ENCODE data around the gene URB1.

Gene URB1

DNA sequence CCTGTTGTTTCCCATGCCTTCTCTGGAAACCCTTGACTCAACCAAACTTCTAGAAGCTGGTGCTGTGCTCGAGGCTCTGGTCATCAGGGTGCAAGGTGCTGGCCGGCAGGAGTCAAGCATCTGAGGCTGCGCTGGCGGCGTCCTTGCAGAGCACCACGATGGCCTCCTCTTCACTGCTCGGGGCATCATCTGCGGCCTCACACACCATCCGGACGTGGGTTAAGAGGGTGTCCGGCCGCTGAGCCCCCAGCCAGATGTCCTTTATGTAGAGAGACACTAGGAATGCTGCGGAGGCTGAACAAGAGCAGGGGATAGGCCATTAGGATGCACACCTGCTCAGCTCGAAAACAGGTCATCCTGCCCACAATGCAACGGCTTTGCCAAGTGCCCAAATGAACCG is 78.0 kb downstream of the URB1 start (continued):
- TF ChIP-seq, protein P1, sequence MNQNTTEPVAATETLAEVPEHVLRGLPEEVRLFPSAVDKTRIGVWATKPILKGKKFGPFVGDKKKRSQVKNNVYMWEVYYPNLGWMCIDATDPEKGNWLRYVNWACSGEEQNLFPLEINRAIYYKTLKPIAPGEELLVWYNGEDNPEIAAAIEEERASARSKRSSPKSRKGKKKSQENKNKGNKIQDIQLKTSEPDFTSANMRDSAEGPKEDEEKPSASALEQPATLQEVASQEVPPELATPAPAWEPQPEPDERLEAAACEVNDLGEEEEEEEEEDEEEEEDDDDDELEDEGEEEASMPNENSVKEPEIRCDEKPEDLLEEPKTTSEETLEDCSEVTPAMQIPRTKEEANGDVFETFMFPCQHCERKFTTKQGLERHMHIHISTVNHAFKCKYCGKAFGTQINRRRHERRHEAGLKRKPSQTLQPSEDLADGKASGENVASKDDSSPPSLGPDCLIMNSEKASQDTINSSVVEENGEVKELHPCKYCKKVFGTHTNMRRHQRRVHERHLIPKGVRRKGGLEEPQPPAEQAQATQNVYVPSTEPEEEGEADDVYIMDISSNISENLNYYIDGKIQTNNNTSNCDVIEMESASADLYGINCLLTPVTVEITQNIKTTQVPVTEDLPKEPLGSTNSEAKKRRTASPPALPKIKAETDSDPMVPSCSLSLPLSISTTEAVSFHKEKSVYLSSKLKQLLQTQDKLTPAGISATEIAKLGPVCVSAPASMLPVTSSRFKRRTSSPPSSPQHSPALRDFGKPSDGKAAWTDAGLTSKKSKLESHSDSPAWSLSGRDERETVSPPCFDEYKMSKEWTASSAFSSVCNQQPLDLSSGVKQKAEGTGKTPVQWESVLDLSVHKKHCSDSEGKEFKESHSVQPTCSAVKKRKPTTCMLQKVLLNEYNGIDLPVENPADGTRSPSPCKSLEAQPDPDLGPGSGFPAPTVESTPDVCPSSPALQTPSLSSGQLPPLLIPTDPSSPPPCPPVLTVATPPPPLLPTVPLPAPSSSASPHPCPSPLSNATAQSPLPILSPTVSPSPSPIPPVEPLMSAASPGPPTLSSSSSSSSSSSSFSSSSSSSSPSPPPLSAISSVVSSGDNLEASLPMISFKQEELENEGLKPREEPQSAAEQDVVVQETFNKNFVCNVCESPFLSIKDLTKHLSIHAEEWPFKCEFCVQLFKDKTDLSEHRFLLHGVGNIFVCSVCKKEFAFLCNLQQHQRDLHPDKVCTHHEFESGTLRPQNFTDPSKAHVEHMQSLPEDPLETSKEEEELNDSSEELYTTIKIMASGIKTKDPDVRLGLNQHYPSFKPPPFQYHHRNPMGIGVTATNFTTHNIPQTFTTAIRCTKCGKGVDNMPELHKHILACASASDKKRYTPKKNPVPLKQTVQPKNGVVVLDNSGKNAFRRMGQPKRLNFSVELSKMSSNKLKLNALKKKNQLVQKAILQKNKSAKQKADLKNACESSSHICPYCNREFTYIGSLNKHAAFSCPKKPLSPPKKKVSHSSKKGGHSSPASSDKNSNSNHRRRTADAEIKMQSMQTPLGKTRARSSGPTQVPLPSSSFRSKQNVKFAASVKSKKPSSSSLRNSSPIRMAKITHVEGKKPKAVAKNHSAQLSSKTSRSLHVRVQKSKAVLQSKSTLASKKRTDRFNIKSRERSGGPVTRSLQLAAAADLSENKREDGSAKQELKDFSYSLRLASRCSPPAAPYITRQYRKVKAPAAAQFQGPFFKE (tag by site-specific recombination; IDR thresholded peaks at IDR 0.05; ENCODE audit: borderline replicate concordance) = no peak

DNA sequence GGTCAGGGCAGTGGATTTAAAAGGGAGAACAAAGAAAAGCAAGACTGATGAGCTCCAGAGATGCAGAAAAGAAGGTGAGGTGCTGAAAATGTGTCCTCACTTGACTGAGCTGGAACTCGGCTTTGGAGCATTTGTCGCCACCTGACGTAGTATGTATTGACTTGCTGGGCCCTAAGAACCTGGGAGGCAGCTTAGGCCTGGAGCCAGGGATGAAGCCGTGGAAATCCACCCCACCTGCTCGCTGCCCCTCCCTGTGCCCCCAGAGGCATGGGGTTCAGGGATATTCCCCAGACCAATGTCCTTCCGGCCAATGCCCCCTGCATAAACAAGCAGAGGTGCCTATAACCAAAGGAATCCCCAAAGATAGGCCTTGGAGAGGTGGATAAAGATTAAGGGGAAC is 79.8 kb downstream of the URB1 start:
- CTCF ChIA-PET = interaction anchor here (0.6 kb wide), 1 partner anchor 10 kb away, joined by 4 read pairs; no protein-coding TSS in a partner anchor
- Histone ChIP-seq H3K27ac (ENCODE audit: extremely low read depth, low read depth, low read length) (no peak overlapping the region), H3K9me3 (ENCODE audit: control insufficient read depth, insufficient read depth, low read depth, low read length) (no peaks in the 10 kb centered on the region), H3K4me3 (ENCODE audit: low read depth, low read length) (no peak overlapping the region), H3K36me3 (ENCODE audit: control insufficient read depth in 2 of 2, insufficient read depth in 1 of 2, low read length in 2 of 2) (peaks cover 8 to 65% of the 10 kb centered on the region in 2 experiments), H3K4me1 (ENCODE audit: control insufficient read depth, insufficient read depth, low read length) (no peaks in the 10 kb centered on the region)
- POLR2A ChIA-PET = no interaction called here
- TF ChIP-seq ZFHX2 (tag by site-specific recombination; conservative IDR thresholded peaks at IDR 0.05) (no peak), ZNF623 (tag by site-specific recombination; IDR thresholded peaks at IDR 0.05) (no peak), ZNF621 (tag by site-specific recombination; IDR thresholded peaks at IDR 0.05) (no peak), ZNF19 (tag by site-specific recombination; IDR thresholded peaks at IDR 0.05; ENCODE audit: low read depth) (no peak), EGR2 (tag by site-specific recombination; IDR thresholded peaks at IDR 0.05; ENCODE audit: low read depth) (no peak), ZNF768 (tag by site-specific recombination; IDR thresholded peaks at IDR 0.05) (no peak), ZFP3 (tag by site-specific recombination; IDR thresholded peaks at IDR 0.05; ENCODE audit: low read depth) (no peak), ZFP37 (tag by site-specific recombination; IDR thresholded peaks at IDR 0.05) (no peak), ZNF658 (tag by site-specific recombination; IDR thresholded peaks at IDR 0.05) (no peak), GFI1B (tag by site-specific recombination; IDR thresholded peaks at IDR 0.05) (no peak), ZNF266 (tag by site-specific recombination; IDR thresholded peaks at IDR 0.05; ENCODE audit: low read depth) (no peak), SP3 (tag by site-specific recombination; IDR thresholded peaks at IDR 0.05) (no peak), ZNF335 (tag by site-specific recombination; conservative IDR thresholded peaks at IDR 0.05) (no peak)
- TF ChIP-seq, protein P2, sequence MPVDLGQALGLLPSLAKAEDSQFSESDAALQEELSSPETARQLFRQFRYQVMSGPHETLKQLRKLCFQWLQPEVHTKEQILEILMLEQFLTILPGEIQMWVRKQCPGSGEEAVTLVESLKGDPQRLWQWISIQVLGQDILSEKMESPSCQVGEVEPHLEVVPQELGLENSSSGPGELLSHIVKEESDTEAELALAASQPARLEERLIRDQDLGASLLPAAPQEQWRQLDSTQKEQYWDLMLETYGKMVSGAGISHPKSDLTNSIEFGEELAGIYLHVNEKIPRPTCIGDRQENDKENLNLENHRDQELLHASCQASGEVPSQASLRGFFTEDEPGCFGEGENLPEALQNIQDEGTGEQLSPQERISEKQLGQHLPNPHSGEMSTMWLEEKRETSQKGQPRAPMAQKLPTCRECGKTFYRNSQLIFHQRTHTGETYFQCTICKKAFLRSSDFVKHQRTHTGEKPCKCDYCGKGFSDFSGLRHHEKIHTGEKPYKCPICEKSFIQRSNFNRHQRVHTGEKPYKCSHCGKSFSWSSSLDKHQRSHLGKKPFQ (tag by site-specific recombination; IDR thresholded peaks at IDR 0.05) = no peak
- TF ChIP-seq, protein P3, sequence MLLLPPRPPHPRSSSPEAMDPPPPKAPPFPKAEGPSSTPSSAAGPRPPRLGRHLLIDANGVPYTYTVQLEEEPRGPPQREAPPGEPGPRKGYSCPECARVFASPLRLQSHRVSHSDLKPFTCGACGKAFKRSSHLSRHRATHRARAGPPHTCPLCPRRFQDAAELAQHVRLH (tag by site-specific recombination; IDR thresholded peaks at IDR 0.05) = no peak
- TF ChIP-seq, protein P4, sequence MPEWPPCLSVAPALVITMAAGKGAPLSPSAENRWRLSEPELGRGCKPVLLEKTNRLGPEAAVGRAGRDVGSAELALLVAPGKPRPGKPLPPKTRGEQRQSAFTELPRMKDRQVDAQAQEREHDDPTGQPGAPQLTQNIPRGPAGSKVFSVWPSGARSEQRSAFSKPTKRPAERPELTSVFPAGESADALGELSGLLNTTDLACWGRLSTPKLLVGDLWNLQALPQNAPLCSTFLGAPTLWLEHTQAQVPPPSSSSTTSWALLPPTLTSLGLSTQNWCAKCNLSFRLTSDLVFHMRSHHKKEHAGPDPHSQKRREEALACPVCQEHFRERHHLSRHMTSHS (tag by site-specific recombination; IDR thresholded peaks at IDR 0.05) = no peak
- TF ChIP-seq, protein P5, sequence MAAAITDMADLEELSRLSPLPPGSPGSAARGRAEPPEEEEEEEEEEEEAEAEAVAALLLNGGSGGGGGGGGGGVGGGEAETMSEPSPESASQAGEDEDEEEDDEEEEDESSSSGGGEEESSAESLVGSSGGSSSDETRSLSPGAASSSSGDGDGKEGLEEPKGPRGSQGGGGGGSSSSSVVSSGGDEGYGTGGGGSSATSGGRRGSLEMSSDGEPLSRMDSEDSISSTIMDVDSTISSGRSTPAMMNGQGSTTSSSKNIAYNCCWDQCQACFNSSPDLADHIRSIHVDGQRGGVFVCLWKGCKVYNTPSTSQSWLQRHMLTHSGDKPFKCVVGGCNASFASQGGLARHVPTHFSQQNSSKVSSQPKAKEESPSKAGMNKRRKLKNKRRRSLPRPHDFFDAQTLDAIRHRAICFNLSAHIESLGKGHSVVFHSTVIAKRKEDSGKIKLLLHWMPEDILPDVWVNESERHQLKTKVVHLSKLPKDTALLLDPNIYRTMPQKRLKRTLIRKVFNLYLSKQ (tag by site-specific recombination; IDR thresholded peaks at IDR 0.05; ENCODE audit: borderline replicate concordance) = no peak

All from HEK293 (cell line).